ENCODE measurements around the gene WDFY1. TPM values are rescaled to one million over a fixed set of nuclear protein-coding genes. Genes with fewer than 3 reads are reported as not detected.
"Not testable (repeated sequence)": the region's sequence is repeated elsewhere in the genome, so short reads cannot be mapped to it uniquely, and the experiment has no call there.

Gene WDFY1
- total RNA-seq, 1 donor from 2014 or later, result 41.7 TPM

- DNase-seq (ENCODE audit: low spot score), result no peak
These were observed 45.1 kb downstream of the WDFY1 start for GRCh38 chr2:223900066-223900465.

GRCh38 chr2:223897669-223898330, 47.3 kb downstream of the WDFY1 start:
- no peak for DNase-seq (ENCODE audit: low spot score)

GRCh38 chr2:223896833-223897311, 48.3 kb downstream of the WDFY1 start:
- no peak for DNase-seq (ENCODE audit: low spot score)

- DNase-seq (ENCODE audit: low spot score), result no peak
These were observed 50.2 kb downstream of the WDFY1 start for GRCh38 chr2:223894968-223895367.

GRCh38 chr2:223894009-223894408, 51.1 kb downstream of the WDFY1 start:
- no peak for DNase-seq (ENCODE audit: low spot score)

- DNase-seq (ENCODE audit: low spot score), result no peak
These were observed 54.4 kb downstream of the WDFY1 start for GRCh38 chr2:223890721-223891120.

GRCh38 chr2:223889229-223889628, 55.9 kb downstream of the WDFY1 start:
- DNase-seq (ENCODE audit: low spot score), result no peak

GRCh38 chr2:223888251-223888650, 56.9 kb downstream of the WDFY1 start:
- DNase-seq (ENCODE audit: low spot score), result no peak

- no peak for DNase-seq (ENCODE audit: low spot score)
These were observed 58.0 kb downstream of the WDFY1 start for GRCh38 chr2:223887127-223887526.

GRCh38 chr2:223886726-223887125, 58.4 kb downstream of the WDFY1 start:
- no peak for DNase-seq (ENCODE audit: low spot score)

- DNase-seq (ENCODE audit: low spot score), result no peak
These were observed 60.7 kb downstream of the WDFY1 start for GRCh38 chr2:223884399-223884798.

- DNase-seq (ENCODE audit: low spot score), result no peak
These were observed 62.4 kb downstream of the WDFY1 start for GRCh38 chr2:223882715-223883114.

- DNase-seq (ENCODE audit: low spot score), result no peak
These were observed 64.3 kb downstream of the WDFY1 start for GRCh38 chr2:223880796-223881195.

- DNase-seq (ENCODE audit: low spot score), result no peak
These were observed 67.3 kb downstream of the WDFY1 start for GRCh38 chr2:223877721-223878410.

GRCh38 chr2:223873672-223874071, 71.5 kb downstream of the WDFY1 start:
- DNase-seq (ENCODE audit: low spot score), result no peak

- DNase-seq (ENCODE audit: low spot score), result not testable (repeated sequence)
These were observed 72.4 kb downstream of the WDFY1 start for GRCh38 chr2:223872772-223873171.

GRCh38 chr2:223871661-223872060, 73.5 kb downstream of the WDFY1 start:
- not testable (repeated sequence) for DNase-seq (ENCODE audit: low spot score)

- no peak for DNase-seq (ENCODE audit: low spot score)
These were observed 74.1 kb downstream of the WDFY1 start for GRCh38 chr2:223870840-223871611.

GRCh38 chr2:223868005-223868404, 77.1 kb downstream of the WDFY1 start:
- DNase-seq (ENCODE audit: low spot score), result no peak

- DNase-seq (ENCODE audit: low spot score), result no peak
These were observed 79.1 kb downstream of the WDFY1 start for GRCh38 chr2:223865907-223866508.

GRCh38 chr2:223865124-223865523, 80.0 kb downstream of the WDFY1 start:
- DNase-seq (ENCODE audit: low spot score), result no peak

- no peak for DNase-seq (ENCODE audit: low spot score)
These were observed 81.6 kb downstream of the WDFY1 start for GRCh38 chr2:223863491-223863890.

Data from mesenteric fat pad (tissue), 1 donor.